WTC11 (cell line): ENCODE results near the gene SOD2. TPM values are rescaled to one million over a fixed set of nuclear protein-coding genes. Genes with fewer than 3 reads are reported as not detected.
A peak's percentile ranks its signal among the peaks of the same experiment; 100 is the strongest.
"Not testable (repeated sequence)": the region's sequence is repeated elsewhere in the genome, so short reads cannot be mapped to it uniquely, and the experiment has no call there.

Source experiments
- ATAC-seq: fragments of 200-7000 bp; cut with Tn5 transposase; 2 replicates; pipeline ENCODE4 v1.10.0; 2021; ENCODE audit warnings: mild to moderate bottlenecking, moderate library complexity
- CTCF ChIA-PET: fragments of 300-600 bp; sonication (Branson Sonifier 250); formaldehyde crosslinking; loops from one replicate; lab custom pipeline; 2021; ENCODE audit warnings: antibody characterized with exemption; lab: Charles Lee
- POLR2A ChIA-PET: fragments of 350-600 bp; sonication (Branson Sonifier 250); formaldehyde crosslinking; loops from one replicate; lab custom pipeline; 2021; ENCODE audit warnings: antibody characterized with exemption; lab: Charles Lee
- DNase-seq: peaks from one replicate; pipeline ENCODE4 v3.0.0; 2021; ENCODE audit warnings: low spot score
- H3K27ac Mint-ChIP-seq: 2 replicates; pipeline ENCODE4 v1.8.0; 2021; ENCODE audit warnings: mixed read lengths
- H3K27me3 Mint-ChIP-seq: 2 replicates; pipeline ENCODE4 v1.8.0; 2021; ENCODE audit warnings: low read depth, mild to moderate bottlenecking, moderate library complexity, mixed read lengths
- H3K36me3 Mint-ChIP-seq: 2 replicates; pipeline ENCODE4 v1.8.0; 2021; ENCODE audit warnings: mixed read lengths
- H3K4me1 Mint-ChIP-seq: 2 replicates; pipeline ENCODE4 v1.8.0; 2022; ENCODE audit warnings: mixed read lengths
- H3K4me3 Mint-ChIP-seq: 2 replicates; pipeline ENCODE4 v1.8.0; 2021; ENCODE audit warnings: mild to moderate bottlenecking, moderate library complexity, mixed read lengths
- H3K9me3 Mint-ChIP-seq: 2 replicates; pipeline ENCODE4 v1.8.0; 2021; ENCODE audit warnings: mixed read lengths
- E2F4 ChIP-seq: sonication (generic); formaldehyde crosslinking; IDR thresholded peaks from 2 replicates; pipeline ENCODE4 v1.8.1; 2022; ENCODE audit warnings: low read depth, mild to moderate bottlenecking, moderate library complexity, missing genetic modification reagents, borderline replicate concordance
- ETV6 ChIP-seq: sonication (generic); formaldehyde crosslinking; IDR thresholded peaks from 2 replicates; pipeline ENCODE4 v1.8.1; 2022; ENCODE audit warnings: mild to moderate bottlenecking, missing genetic modification reagents
- FOXJ3 ChIP-seq: sonication (generic); formaldehyde crosslinking; IDR thresholded peaks from 2 replicates; pipeline ENCODE4 v1.9.0; 2021; ENCODE audit warnings: missing genetic modification reagents, mild to moderate bottlenecking, borderline replicate concordance
- GRHL2 ChIP-seq: fragments of 250-450 bp; sonication (Bioruptor Pico); IDR thresholded peaks from 2 replicates; pipeline ENCODE4 v1.8.0; 2022; ENCODE audit warnings: mild to moderate bottlenecking, moderate library complexity; ENCODE audit not compliant: insufficient replicate concordance, severe bottlenecking
- HMGA2 ChIP-seq: fragments of 250-450 bp; sonication (Bioruptor Pico); IDR thresholded peaks from 2 replicates; pipeline ENCODE4 v1.4.0; 2021; ENCODE audit warnings: mild to moderate bottlenecking, moderate library complexity
- JAZF1 ChIP-seq: fragments of 250-450 bp; sonication (Bioruptor Pico); IDR thresholded peaks from 2 replicates; pipeline ENCODE4 v1.9.0; 2021; ENCODE audit warnings: moderate library complexity, mild to moderate bottlenecking, inconsistent platforms
- KAT7 ChIP-seq: sonication (generic); formaldehyde crosslinking; IDR thresholded peaks from 2 replicates; pipeline ENCODE4 v1.8.1; 2023; ENCODE audit warnings: missing genetic modification reagents, mild to moderate bottlenecking, borderline replicate concordance
- MAX ChIP-seq: sonication (generic); formaldehyde crosslinking; IDR thresholded peaks from 2 replicates; pipeline ENCODE4 v1.8.0; 2022; ENCODE audit warnings: mild to moderate bottlenecking, missing genetic modification reagents
- MYBL2 ChIP-seq: sonication (generic); formaldehyde crosslinking; IDR thresholded peaks from 2 replicates; pipeline ENCODE4 v1.8.1; 2023; ENCODE audit warnings: mild to moderate bottlenecking, moderate library complexity, missing genetic modification reagents
- PREB ChIP-seq: sonication (generic); formaldehyde crosslinking; IDR thresholded peaks from 2 replicates; pipeline ENCODE4 v1.8.1; 2022; ENCODE audit warnings: mild to moderate bottlenecking, missing genetic modification reagents, moderate library complexity, borderline replicate concordance
- RELA ChIP-seq: sonication (generic); formaldehyde crosslinking; IDR thresholded peaks from 2 replicates; pipeline ENCODE4 v1.8.1; 2022; ENCODE audit warnings: missing genetic modification reagents, mild to moderate bottlenecking, borderline replicate concordance
- STAT6 ChIP-seq: sonication (generic); formaldehyde crosslinking; conservative IDR thresholded peaks from 2 replicates; pipeline ENCODE4 v1.8.1; 2023; ENCODE audit warnings: mild to moderate bottlenecking, low read depth, missing genetic modification reagents, moderate library complexity
- TEAD1 ChIP-seq: sonication (generic); formaldehyde crosslinking; IDR thresholded peaks from 2 replicates; pipeline ENCODE4 v1.8.0; 2022; ENCODE audit warnings: mild to moderate bottlenecking, missing genetic modification reagents
- ZNF121 ChIP-seq: sonication (generic); formaldehyde crosslinking; IDR thresholded peaks from 2 replicates; pipeline ENCODE4 v1.8.0; 2023; ENCODE audit warnings: missing genetic modification reagents
- ZNF219 ChIP-seq: sonication (generic); formaldehyde crosslinking; IDR thresholded peaks from 2 replicates; pipeline ENCODE4 v1.8.0; 2023; ENCODE audit warnings: missing genetic modification reagents, mild to moderate bottlenecking, borderline replicate concordance
- ZNF671 ChIP-seq: fragments of 250-450 bp; sonication (Bioruptor Pico); IDR thresholded peaks from 2 replicates; pipeline ENCODE4 v1.8.0; 2021; ENCODE audit warnings: mild to moderate bottlenecking
- total RNA-seq: library from RNA; stranded (reverse); gene quantifications from 3 replicates; pipeline ENCODE4 v1.2.3, GENCODE V29; 2021

SOD2 gene
- total RNA-seq, 1 experiment from 2014 or later: 82.6 TPM

- TF ChIP-seq STAT6 (CRISPR knock-in tag) (no peak), KAT7 (CRISPR knock-in tag) (no peak), ZNF121 (CRISPR knock-in tag) (no peak), TEAD1 (CRISPR knock-in tag) (no peak), PREB (no peak), MYBL2 (CRISPR knock-in tag) (no peak), HMGA2 (CRISPR knock-in tag) (no peak), E2F4 (no peak), MAX (CRISPR knock-in tag) (no peak), RELA (no peak)
Observed at GRCh38 chr6:159722655-159723054, 29.6 kb upstream of the SOD2 start (continued).

- ATAC-seq, H3K27me3 Mint-ChIP-seq, H3K4me3 Mint-ChIP-seq, H3K36me3 Mint-ChIP-seq, CTCF ChIA-PET, DNase-seq, H3K9me3 Mint-ChIP-seq, H3K27ac Mint-ChIP-seq, H3K4me1 Mint-ChIP-seq: not testable (repeated sequence)
- peak; percentile 80; the same call in 1 of the 2 replicates for TF ChIP-seq ZNF121 (CRISPR knock-in tag)
- POLR2A ChIA-PET: interaction anchor here (0.6 kb wide), 1 partner anchor 9 kb away, joined by 5 read pairs; no protein-coding TSS in a partner anchor
Observed at GRCh38 chr6:159721981-159722380, 28.9 kb upstream of the SOD2 start.

- no peak for DNase-seq
- H3K4me1 Mint-ChIP-seq: peaks cover 3% of the 10 kb centered on the region; the same call in 1 of the 2 replicates
- no peak overlapping the region for H3K4me3 Mint-ChIP-seq
- POLR2A ChIA-PET: interaction anchor here (0.7 kb wide), 1 partner anchor 40 kb away, joined by 5 read pairs; no protein-coding TSS in a partner anchor
- peak; percentile 60 for ATAC-seq
- H3K36me3 Mint-ChIP-seq: peaks cover 7% of the 10 kb centered on the region
- no peaks in the 10 kb centered on the region; the same call in 1 of the 2 replicates for H3K9me3 Mint-ChIP-seq
- no peak overlapping the region for H3K27ac Mint-ChIP-seq
- CTCF ChIA-PET: interaction anchor here (0.6 to 1.5 kb wide), 4 partner anchors 17 to 526 kb away, joined by 3 to 4 read pairs (median 3); partner anchors contain the start of gene MRPL18
- no peaks in the 10 kb centered on the region for H3K27me3 Mint-ChIP-seq
- TF ChIP-seq HMGA2 (CRISPR knock-in tag) (peak; percentile 77), FOXJ3 (CRISPR knock-in tag) (no peak)
Observed at GRCh38 chr6:159720708-159721107, 27.7 kb upstream of the SOD2 start.

- ChIA-PET POLR2A (interaction anchor here (0.7 kb wide), 1 partner anchor 420 kb away, joined by 5 read pairs; no protein-coding TSS in a partner anchor), CTCF (no interaction called here)
- Mint-ChIP-seq H3K27ac (no peak overlapping the region), H3K4me1 (peaks cover 3% of the 10 kb centered on the region; the same call in 1 of the 2 replicates), H3K4me3 (no peak overlapping the region), H3K27me3 (no peaks in the 10 kb centered on the region), H3K36me3 (peaks cover 7% of the 10 kb centered on the region), H3K9me3 (no peaks in the 10 kb centered on the region; the same call in 1 of the 2 replicates)
- no peak for TF ChIP-seq ZNF219 (CRISPR knock-in tag)
- TF ChIP-seq ZNF671: no peak
- no peak for TF ChIP-seq JAZF1 (CRISPR knock-in tag)
- no peak for TF ChIP-seq GRHL2
- no peak for TF ChIP-seq STAT6 (CRISPR knock-in tag)
- TF ChIP-seq ETV6: no peak
- no peak for DNase-seq
- no peak for ATAC-seq
Observed at GRCh38 chr6:159719287-159719686, 26.2 kb upstream of the SOD2 start.
